GM23338 (cell line): ENCODE results near the gene NT5M. TPM values are rescaled to one million over a fixed set of nuclear protein-coding genes. Genes with fewer than 3 reads are reported as not detected.

Source experiments
- ATAC-seq: fragments of 200-7000 bp; cut with Tn5 transposase; 3 replicates; pipeline ENCODE4 v1.9.1; 2020
- DNase-seq: peaks from one replicate; pipeline ENCODE4 v3.0.0-alpha.2; 2015; ENCODE audit warnings: low spot score
- H2AFZ ChIP-seq: fragments of 200-600 bp; sonication (generic); 2 replicates; pipeline ENCODE4 v1.8.0; 2016; ENCODE audit warnings: antibody characterized with exemption, mild to moderate bottlenecking, moderate library complexity
- H3F3A ChIP-seq: fragments of 200-600 bp; sonication (generic); replicated peaks from 2 replicates; pipeline ENCODE4 v1.8.0; 2017; ENCODE audit warnings: antibody characterized with exemption, mixed run types, low read depth
- H3K27ac ChIP-seq: fragments of 200-600 bp; sonication (generic); 2 replicates; pipeline ENCODE4 v1.6.1; 2016; ENCODE audit warnings: low read depth
- H3K27me3 ChIP-seq: fragments of 200-600 bp; sonication (generic); 2 replicates; pipeline ENCODE4 v1.8.0; 2016; ENCODE audit warnings: mild to moderate bottlenecking, mixed run types, moderate library complexity; ENCODE audit not compliant: insufficient read depth
- H3K36me3 ChIP-seq: fragments of 200-600 bp; sonication (generic); 2 replicates; pipeline ENCODE4 v1.8.0; 2016; ENCODE audit warnings: mild to moderate bottlenecking; ENCODE audit not compliant: insufficient read depth
- H3K4me1 ChIP-seq: fragments of 200-600 bp; sonication (generic); 2 replicates; pipeline ENCODE4 v1.8.0; 2016; ENCODE audit warnings: mild to moderate bottlenecking, moderate library complexity; ENCODE audit not compliant: insufficient read depth
- H3K4me2 ChIP-seq: fragments of 200-600 bp; sonication (generic); 2 replicates; pipeline ENCODE4 v1.7.1; 2017; ENCODE audit warnings: mixed run types
- H3K4me3 ChIP-seq: fragments of 200-600 bp; sonication (generic); 2 replicates; pipeline ENCODE4 v1.6.1; 2016; ENCODE audit warnings: mixed run types
- H3K79me2 ChIP-seq: fragments of 200-600 bp; sonication (generic); replicated peaks from 2 replicates; pipeline ENCODE4 v1.8.0; 2017; ENCODE audit warnings: mild to moderate bottlenecking; ENCODE audit not compliant: insufficient read depth
- H3K9me2 ChIP-seq: fragments of 200-600 bp; sonication (generic); 2 replicates; pipeline ENCODE4 v1.8.0; 2017; ENCODE audit not compliant: insufficient read depth
- H4K20me1 ChIP-seq: fragments of 200-600 bp; sonication (generic); replicated peaks from 2 replicates; pipeline ENCODE4 v1.8.0; 2017; ENCODE audit warnings: mild to moderate bottlenecking; ENCODE audit not compliant: insufficient read depth
- H3K27ac Mint-ChIP-seq: 2 replicates; pipeline ENCODE4 v1.8.0; 2020; ENCODE audit warnings: inconsistent platforms, mild to moderate bottlenecking, moderate library complexity, mixed read lengths
- H3K27me3 Mint-ChIP-seq: 3 replicates; pipeline ENCODE4 v1.8.0; 2022; ENCODE audit warnings: low read depth, mild to moderate bottlenecking, moderate library complexity, mixed read lengths, inconsistent platforms; ENCODE audit not compliant: insufficient read depth, poor library complexity
- H3K36me3 Mint-ChIP-seq: 3 replicates; pipeline ENCODE4 v1.8.0; 2021; ENCODE audit warnings: low read depth, mild to moderate bottlenecking, inconsistent platforms, moderate library complexity, mixed read lengths
- H3K4me1 Mint-ChIP-seq: 3 replicates; pipeline ENCODE4 v1.8.0; 2020; ENCODE audit warnings: mild to moderate bottlenecking, inconsistent platforms, mixed read lengths
- H3K4me3 Mint-ChIP-seq: 3 replicates; pipeline ENCODE4 v1.8.0; 2021; ENCODE audit warnings: moderate library complexity, mild to moderate bottlenecking, inconsistent platforms, mixed read lengths
- H3K9me3 Mint-ChIP-seq: 3 replicates; pipeline ENCODE4 v1.8.0; 2020; ENCODE audit warnings: moderate library complexity, mild to moderate bottlenecking, inconsistent platforms, mixed read lengths
- CREB1 ChIP-seq: fragments of 250-450 bp; sonication (Bioruptor Pico); IDR thresholded peaks from 2 replicates; pipeline ENCODE4 v1.5.0; 2020; ENCODE audit warnings: low read depth, mild to moderate bottlenecking, moderate library complexity
- EZH2 ChIP-seq: fragments of 200-600 bp; sonication (generic); IDR thresholded peaks from one replicate; pipeline ENCODE4 v1.8.0; 2017; ENCODE audit warnings: antibody characterized with exemption, mild to moderate bottlenecking, low read depth; ENCODE audit not compliant: unreplicated experiment
- EZH2phosphoT487 ChIP-seq: fragments of 200-600 bp; sonication (generic); IDR thresholded peaks from one replicate; pipeline ENCODE4 v1.8.1; 2018; ENCODE audit warnings: antibody characterized with exemption; ENCODE audit not compliant: unreplicated experiment
- JUNB ChIP-seq: IDR thresholded peaks from one replicate; pipeline ENCODE4 v1.6.1; 2016; ENCODE audit warnings: antibody characterized with exemption; ENCODE audit not compliant: unreplicated experiment
- NANOG ChIP-seq: IDR thresholded peaks from 2 replicates; pipeline ENCODE4 v1.6.1; 2016; ENCODE audit warnings: antibody characterized with exemption, borderline replicate concordance
- POLR2AphosphoS5 ChIP-seq: IDR thresholded peaks from 2 replicates; pipeline ENCODE4 v1.6.1; 2016; ENCODE audit warnings: antibody characterized with exemption, low read depth
- STAT1 ChIP-seq: IDR thresholded peaks from one replicate; pipeline ENCODE4 v1.6.1; 2016; ENCODE audit warnings: antibody characterized with exemption; ENCODE audit not compliant: unreplicated experiment
- ZNF114 ChIP-seq: fragments of 250-450 bp; sonication (Bioruptor Pico); IDR thresholded peaks from 2 replicates; pipeline ENCODE4 v1.5.0; 2020; ENCODE audit warnings: mild to moderate bottlenecking, moderate library complexity
- ZNF331 ChIP-seq: fragments of 250-450 bp; sonication (Bioruptor Pico); IDR thresholded peaks from 2 replicates; pipeline ENCODE4 v1.5.0; 2020; ENCODE audit warnings: low read depth, mild to moderate bottlenecking, moderate library complexity
- polyA plus RNA-seq: library from polyadenylated mRNA; unstranded; fragments of >200 nt; fragmentation: Nextera tagmentation; extraction: Ambion mirVana; gene quantifications from 2 replicates; pipeline ENCODE4 v1.2.1, GENCODE V29; 2016
- total RNA-seq: library from RNA; depleted of rRNA; stranded (reverse); fragments of >200 nt; shearing (Covaris generic); gene quantifications from 2 replicates; pipeline ENCODE4 v1.2.3, GENCODE V29; 2014
- TF ChIP-seq, protein P1 (sequence below): fragments of 250-450 bp; sonication (Bioruptor Pico); IDR thresholded peaks from 2 replicates; pipeline ENCODE4 v1.5.0; 2020; ENCODE audit warnings: mild to moderate bottlenecking, moderate library complexity
- TF ChIP-seq, protein P2 (sequence below), 2 experiments: fragments of 200-600 bp in 1 of 2; sonication (generic) in 1 of 2; conservative IDR thresholded peaks; 2 replicates each; pipeline versions ENCODE4 v1.5.1 to v1.6.1; 2016 to 2017; ENCODE audit warnings: antibody characterized with exemption in 2 of 2, low read depth in 2 of 2, mild to moderate bottlenecking in 2 of 2, moderate library complexity in 1 of 2
- TF ChIP-seq, protein P3 (sequence below): IDR thresholded peaks from 2 replicates; pipeline ENCODE4 v1.6.1; 2016; ENCODE audit warnings: antibody characterized with exemption
- TF ChIP-seq, protein P4 (sequence below): IDR thresholded peaks from one replicate; pipeline ENCODE4 v1.6.1; 2018; ENCODE audit warnings: antibody characterized with exemption; ENCODE audit not compliant: unreplicated experiment

The NT5M gene
- total and polyA plus RNA-seq, 2 experiments from 2014 or later: 6.0 to 10.6 TPM

DNA sequence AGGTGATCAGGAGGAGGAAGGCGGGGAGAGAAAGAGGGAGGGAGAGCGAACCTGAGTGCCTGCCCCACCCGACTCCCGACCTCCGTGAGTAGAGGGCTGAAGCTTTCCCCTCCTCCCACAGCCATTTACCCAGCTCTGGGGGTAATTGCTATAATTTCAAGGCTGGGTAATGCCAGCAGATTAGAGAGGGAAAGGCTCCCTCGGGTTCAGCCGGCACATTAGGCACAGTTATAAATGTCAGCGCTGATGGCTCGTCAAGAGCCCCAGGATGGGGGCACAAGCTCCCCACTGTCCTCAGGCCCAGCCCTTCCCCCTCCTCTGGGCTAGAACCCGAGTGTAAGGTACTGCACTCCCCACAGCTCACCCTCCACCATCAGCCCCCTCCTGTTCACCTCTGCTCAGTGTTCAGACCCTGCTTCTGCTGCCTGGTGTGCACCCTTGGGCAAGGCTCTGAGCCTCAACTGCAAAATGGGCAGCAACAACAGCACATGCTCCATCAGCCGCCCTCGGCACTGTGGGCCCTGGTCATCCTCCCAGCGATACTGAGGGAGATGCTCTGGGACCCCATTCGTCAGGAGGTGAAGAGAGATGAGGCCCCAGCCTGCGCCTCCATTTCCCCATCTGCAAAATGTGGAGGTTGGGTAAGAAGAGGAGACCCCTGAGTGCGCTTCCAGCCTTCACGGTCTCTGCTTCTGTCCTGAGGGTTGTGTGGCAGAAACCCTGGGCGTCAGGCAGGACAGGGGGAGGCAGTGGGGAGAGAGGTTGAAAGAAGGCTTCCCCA lies 77.2 kb downstream of the NT5M start:
- H3F3A ChIP-seq: no peaks in the 10 kb centered on the region
- no peaks in the 10 kb centered on the region for H3K4me1 ChIP-seq
- H3K4me2 ChIP-seq: no peak overlapping the region
- no peak overlapping the region for H3K27ac Mint-ChIP-seq
- no peaks in the 10 kb centered on the region for H3K27me3 ChIP-seq
- H3K79me2 ChIP-seq: no peaks in the 10 kb centered on the region
- peaks cover 9% of the 10 kb centered on the region for H3K27me3 Mint-ChIP-seq
- H4K20me1 ChIP-seq: no peaks in the 10 kb centered on the region
- peaks cover 5% of the 10 kb centered on the region; the same call in 2 of the 3 replicates for H3K4me1 Mint-ChIP-seq
- H3K27ac ChIP-seq: no peak overlapping the region
- H3K4me3 ChIP-seq: no peak overlapping the region
- ATAC-seq: no peak
- H3K9me3 Mint-ChIP-seq: no peaks in the 10 kb centered on the region
- H3K9me2 ChIP-seq: no peaks in the 10 kb centered on the region
- no peak overlapping the region for H3K4me3 Mint-ChIP-seq
- H3K36me3 Mint-ChIP-seq: no peaks in the 10 kb centered on the region
- H3K36me3 ChIP-seq: no peaks in the 10 kb centered on the region
- H2AFZ ChIP-seq: 0 out of 2 replicates have a peak overlapping the region, but pooled peaks have one; percentile 80
- no peak for DNase-seq
- TF ChIP-seq, protein P1, sequence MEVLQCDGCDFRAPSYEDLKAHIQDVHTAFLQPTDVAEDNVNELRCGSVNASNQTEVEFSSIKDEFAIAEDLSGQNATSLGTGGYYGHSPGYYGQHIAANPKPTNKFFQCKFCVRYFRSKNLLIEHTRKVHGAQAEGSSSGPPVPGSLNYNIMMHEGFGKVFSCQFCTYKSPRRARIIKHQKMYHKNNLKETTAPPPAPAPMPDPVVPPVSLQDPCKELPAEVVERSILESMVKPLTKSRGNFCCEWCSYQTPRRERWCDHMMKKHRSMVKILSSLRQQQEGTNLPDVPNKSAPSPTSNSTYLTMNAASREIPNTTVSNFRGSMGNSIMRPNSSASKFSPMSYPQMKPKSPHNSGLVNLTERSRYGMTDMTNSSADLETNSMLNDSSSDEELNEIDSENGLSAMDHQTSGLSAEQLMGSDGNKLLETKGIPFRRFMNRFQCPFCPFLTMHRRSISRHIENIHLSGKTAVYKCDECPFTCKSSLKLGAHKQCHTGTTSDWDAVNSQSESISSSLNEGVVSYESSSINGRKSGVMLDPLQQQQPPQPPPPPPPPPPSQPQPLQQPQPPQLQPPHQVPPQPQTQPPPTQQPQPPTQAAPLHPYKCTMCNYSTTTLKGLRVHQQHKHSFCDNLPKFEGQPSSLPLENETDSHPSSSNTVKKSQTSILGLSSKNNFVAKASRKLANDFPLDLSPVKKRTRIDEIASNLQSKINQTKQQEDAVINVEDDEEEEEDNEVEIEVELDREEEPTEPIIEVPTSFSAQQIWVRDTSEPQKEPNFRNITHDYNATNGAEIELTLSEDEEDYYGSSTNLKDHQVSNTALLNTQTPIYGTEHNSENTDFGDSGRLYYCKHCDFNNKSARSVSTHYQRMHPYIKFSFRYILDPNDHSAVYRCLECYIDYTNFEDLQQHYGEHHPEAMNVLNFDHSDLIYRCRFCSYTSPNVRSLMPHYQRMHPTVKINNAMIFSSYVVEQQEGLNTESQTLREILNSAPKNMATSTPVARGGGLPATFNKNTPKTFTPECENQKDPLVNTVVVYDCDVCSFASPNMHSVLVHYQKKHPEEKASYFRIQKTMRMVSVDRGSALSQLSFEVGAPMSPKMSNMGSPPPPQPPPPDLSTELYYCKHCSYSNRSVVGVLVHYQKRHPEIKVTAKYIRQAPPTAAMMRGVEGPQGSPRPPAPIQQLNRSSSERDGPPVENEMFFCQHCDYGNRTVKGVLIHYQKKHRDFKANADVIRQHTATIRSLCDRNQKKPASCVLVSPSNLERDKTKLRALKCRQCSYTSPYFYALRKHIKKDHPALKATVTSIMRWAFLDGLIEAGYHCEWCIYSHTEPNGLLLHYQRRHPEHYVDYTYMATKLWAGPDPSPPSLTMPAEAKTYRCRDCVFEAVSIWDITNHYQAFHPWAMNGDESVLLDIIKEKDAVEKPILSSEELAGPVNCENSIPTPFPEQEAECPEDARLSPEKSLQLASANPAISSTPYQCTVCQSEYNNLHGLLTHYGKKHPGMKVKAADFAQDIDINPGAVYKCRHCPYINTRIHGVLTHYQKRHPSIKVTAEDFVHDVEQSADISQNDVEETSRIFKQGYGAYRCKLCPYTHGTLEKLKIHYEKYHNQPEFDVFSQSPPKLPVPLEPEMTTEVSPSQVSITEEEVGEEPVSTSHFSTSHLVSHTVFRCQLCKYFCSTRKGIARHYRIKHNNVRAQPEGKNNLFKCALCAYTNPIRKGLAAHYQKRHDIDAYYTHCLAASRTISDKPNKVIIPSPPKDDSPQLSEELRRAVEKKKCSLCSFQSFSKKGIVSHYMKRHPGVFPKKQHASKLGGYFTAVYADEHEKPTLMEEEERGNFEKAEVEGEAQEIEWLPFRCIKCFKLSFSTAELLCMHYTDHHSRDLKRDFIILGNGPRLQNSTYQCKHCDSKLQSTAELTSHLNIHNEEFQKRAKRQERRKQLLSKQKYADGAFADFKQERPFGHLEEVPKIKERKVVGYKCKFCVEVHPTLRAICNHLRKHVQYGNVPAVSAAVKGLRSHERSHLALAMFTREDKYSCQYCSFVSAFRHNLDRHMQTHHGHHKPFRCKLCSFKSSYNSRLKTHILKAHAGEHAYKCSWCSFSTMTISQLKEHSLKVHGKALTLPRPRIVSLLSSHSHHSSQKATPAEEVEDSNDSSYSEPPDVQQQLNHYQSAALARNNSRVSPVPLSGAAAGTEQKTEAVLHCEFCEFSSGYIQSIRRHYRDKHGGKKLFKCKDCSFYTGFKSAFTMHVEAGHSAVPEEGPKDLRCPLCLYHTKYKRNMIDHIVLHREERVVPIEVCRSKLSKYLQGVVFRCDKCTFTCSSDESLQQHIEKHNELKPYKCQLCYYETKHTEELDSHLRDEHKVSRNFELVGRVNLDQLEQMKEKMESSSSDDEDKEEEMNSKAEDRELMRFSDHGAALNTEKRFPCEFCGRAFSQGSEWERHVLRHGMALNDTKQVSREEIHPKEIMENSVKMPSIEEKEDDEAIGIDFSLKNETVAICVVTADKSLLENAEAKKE (CRISPR knock-in tag): no peak
- TF ChIP-seq ZNF114 (no peak), STAT1 (no peak), EZH2phosphoT487 (no peak), CREB1 (no peak), NANOG (no peak), ZNF331 (CRISPR knock-in tag) (no peak), POLR2AphosphoS5 (no peak), EZH2 (no peak), JUNB (no peak)
- TF ChIP-seq, protein P2, sequence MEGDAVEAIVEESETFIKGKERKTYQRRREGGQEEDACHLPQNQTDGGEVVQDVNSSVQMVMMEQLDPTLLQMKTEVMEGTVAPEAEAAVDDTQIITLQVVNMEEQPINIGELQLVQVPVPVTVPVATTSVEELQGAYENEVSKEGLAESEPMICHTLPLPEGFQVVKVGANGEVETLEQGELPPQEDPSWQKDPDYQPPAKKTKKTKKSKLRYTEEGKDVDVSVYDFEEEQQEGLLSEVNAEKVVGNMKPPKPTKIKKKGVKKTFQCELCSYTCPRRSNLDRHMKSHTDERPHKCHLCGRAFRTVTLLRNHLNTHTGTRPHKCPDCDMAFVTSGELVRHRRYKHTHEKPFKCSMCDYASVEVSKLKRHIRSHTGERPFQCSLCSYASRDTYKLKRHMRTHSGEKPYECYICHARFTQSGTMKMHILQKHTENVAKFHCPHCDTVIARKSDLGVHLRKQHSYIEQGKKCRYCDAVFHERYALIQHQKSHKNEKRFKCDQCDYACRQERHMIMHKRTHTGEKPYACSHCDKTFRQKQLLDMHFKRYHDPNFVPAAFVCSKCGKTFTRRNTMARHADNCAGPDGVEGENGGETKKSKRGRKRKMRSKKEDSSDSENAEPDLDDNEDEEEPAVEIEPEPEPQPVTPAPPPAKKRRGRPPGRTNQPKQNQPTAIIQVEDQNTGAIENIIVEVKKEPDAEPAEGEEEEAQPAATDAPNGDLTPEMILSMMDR (conservative IDR thresholded peaks at IDR 0.05; ENCODE audit: low read depth in 2 of 2): no peak
- TF ChIP-seq, protein P3, sequence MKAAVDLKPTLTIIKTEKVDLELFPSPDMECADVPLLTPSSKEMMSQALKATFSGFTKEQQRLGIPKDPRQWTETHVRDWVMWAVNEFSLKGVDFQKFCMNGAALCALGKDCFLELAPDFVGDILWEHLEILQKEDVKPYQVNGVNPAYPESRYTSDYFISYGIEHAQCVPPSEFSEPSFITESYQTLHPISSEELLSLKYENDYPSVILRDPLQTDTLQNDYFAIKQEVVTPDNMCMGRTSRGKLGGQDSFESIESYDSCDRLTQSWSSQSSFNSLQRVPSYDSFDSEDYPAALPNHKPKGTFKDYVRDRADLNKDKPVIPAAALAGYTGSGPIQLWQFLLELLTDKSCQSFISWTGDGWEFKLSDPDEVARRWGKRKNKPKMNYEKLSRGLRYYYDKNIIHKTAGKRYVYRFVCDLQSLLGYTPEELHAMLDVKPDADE: no peak
- TF ChIP-seq, protein P4, sequence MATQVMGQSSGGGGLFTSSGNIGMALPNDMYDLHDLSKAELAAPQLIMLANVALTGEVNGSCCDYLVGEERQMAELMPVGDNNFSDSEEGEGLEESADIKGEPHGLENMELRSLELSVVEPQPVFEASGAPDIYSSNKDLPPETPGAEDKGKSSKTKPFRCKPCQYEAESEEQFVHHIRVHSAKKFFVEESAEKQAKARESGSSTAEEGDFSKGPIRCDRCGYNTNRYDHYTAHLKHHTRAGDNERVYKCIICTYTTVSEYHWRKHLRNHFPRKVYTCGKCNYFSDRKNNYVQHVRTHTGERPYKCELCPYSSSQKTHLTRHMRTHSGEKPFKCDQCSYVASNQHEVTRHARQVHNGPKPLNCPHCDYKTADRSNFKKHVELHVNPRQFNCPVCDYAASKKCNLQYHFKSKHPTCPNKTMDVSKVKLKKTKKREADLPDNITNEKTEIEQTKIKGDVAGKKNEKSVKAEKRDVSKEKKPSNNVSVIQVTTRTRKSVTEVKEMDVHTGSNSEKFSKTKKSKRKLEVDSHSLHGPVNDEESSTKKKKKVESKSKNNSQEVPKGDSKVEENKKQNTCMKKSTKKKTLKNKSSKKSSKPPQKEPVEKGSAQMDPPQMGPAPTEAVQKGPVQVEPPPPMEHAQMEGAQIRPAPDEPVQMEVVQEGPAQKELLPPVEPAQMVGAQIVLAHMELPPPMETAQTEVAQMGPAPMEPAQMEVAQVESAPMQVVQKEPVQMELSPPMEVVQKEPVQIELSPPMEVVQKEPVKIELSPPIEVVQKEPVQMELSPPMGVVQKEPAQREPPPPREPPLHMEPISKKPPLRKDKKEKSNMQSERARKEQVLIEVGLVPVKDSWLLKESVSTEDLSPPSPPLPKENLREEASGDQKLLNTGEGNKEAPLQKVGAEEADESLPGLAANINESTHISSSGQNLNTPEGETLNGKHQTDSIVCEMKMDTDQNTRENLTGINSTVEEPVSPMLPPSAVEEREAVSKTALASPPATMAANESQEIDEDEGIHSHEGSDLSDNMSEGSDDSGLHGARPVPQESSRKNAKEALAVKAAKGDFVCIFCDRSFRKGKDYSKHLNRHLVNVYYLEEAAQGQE: no peak
